HepG2 (cell line): ENCODE results near the gene B4GALT5. TPM values are rescaled to one million over a fixed set of nuclear protein-coding genes. Genes with fewer than 3 reads are reported as not detected.

ENCODE experiments used
- ATAC-seq: fragments of 200-7000 bp; cut with Tn5 transposase; 3 replicates; pipeline ENCODE4 v1.9.1; 2020; ENCODE audit warnings: mild to moderate bottlenecking, moderate library complexity
- BruUV-seq: library from RNA; stranded (reverse); fragments of 400-500 nt; replicated peaks from 2 replicates; lab custom pipeline; 2021; lab: Mats Ljungman, UMichigan
- CTCF ChIA-PET: fragments of 300-600 bp; formaldehyde crosslinking; extraction: SDS; loops from one replicate; lab custom pipeline; 2021; ENCODE audit warnings: low total read pairs, inconsistent platforms, low intra/inter-chr PET ratio; lab: Yijun Ruan, JAX
- POLR2A ChIA-PET: fragments of 350-600 bp; sonication (Branson Sonifier 250); formaldehyde crosslinking; loops from one replicate; lab custom pipeline; 2020; ENCODE audit warnings: antibody characterized with exemption, inconsistent platforms; lab: Yijun Ruan, JAX
- DNase-seq: peaks from one replicate; pipeline ENCODE4 v3.0.0-alpha.2; 2015; ENCODE audit warnings: low spot score
- FAIRE-seq: peaks from 3 replicates; lab custom pipeline; 2011; peaks lifted over from hg19 to GRCh38; lab: Jason Lieb, UNC
- H2AFZ ChIP-seq: one replicate; pipeline ENCODE4 v1.6.1; 2011; ENCODE audit warnings: low read length, inconsistent platforms
- H3K27ac ChIP-seq: fragments of 300-600 bp; 3 replicates; pipeline ENCODE4 v1.8.0; 2011; ENCODE audit warnings: mixed run types, mild to moderate bottlenecking, mixed read lengths, low read length, inconsistent platforms; ENCODE audit not compliant: insufficient read depth; ENCODE audit errors: extremely low read length
- H3K27me3 ChIP-seq, 2 experiments: fragments of 200-600 bp in 1 of 2; 2 replicates in 1 of 2; 3 replicates in 1 of 2; pipeline versions ENCODE4 v1.6.0 to v1.8.0; 2011; ENCODE audit warnings: low read length in 2 of 2, mild to moderate bottlenecking in 2 of 2, moderate library complexity in 2 of 2, inconsistent platforms in 1 of 2; ENCODE audit not compliant: insufficient read depth in 2 of 2, control insufficient read depth in 1 of 2
- H3K36me3 ChIP-seq, 2 experiments: fragments of 200-600 bp in 1 of 2; replicated peaks in 1 of 2; 2 replicates in 1 of 2; 3 replicates in 1 of 2; pipeline versions ENCODE4 v1.5.1 to v1.8.0; 2011; ENCODE audit warnings: low read length in 2 of 2, inconsistent platforms in 1 of 2; ENCODE audit not compliant: insufficient read depth in 2 of 2, control insufficient read depth in 1 of 2
- H3K4me1 ChIP-seq: 2 replicates; pipeline ENCODE4 v1.5.1; 2012; ENCODE audit warnings: low read length, inconsistent platforms; ENCODE audit not compliant: insufficient read depth
- H3K4me2 ChIP-seq: 2 replicates; pipeline ENCODE4 v1.6.0; 2011; ENCODE audit warnings: low read depth, low read length, inconsistent platforms
- H3K4me3 ChIP-seq, 3 experiments: fragments of 200-600 bp in 1 of 3; sonication (generic), shearing (Covaris generic) in 1 of 3; replicated peaks in 1 of 3; 2 replicates each; pipeline ENCODE4 v1.5.1; 2011 to 2016; ENCODE audit warnings: low read length in 3 of 3, inconsistent platforms in 2 of 3, low read depth in 2 of 3, mild to moderate bottlenecking in 2 of 3, control low read depth in 1 of 3, mixed read lengths in 1 of 3; ENCODE audit not compliant: insufficient read depth in 1 of 3
- H3K79me2 ChIP-seq: one replicate; pipeline ENCODE4 v1.6.1; 2011; ENCODE audit warnings: low read length, inconsistent platforms; ENCODE audit not compliant: insufficient read depth
- H3K9ac ChIP-seq: 2 replicates; pipeline ENCODE4 v1.6.0; 2011; ENCODE audit warnings: mild to moderate bottlenecking, low read depth, low read length, inconsistent platforms; ENCODE audit not compliant: insufficient read depth
- H3K9me3 ChIP-seq: 2 replicates; pipeline ENCODE4 v1.5.1; 2012; ENCODE audit warnings: mild to moderate bottlenecking, low read length
- H4K20me1 ChIP-seq: 2 replicates; pipeline ENCODE4 v1.6.0; 2011; ENCODE audit warnings: inconsistent platforms, mild to moderate bottlenecking, low read length, moderate library complexity; ENCODE audit not compliant: insufficient read depth
- ADNP ChIP-seq: sonication (generic); formaldehyde crosslinking; IDR thresholded peaks from 2 replicates; pipeline ENCODE4 v1.4.0; 2020; ENCODE audit warnings: missing genetic modification reagents
- ATF1 ChIP-seq: IDR thresholded peaks from 2 replicates; pipeline ENCODE4 v1.6.1; 2016; ENCODE audit warnings: mild to moderate bottlenecking, control low read depth
- CHD2 ChIP-seq: IDR thresholded peaks from 2 replicates; pipeline ENCODE4 v1.6.1; 2011; ENCODE audit warnings: low read depth, low read length, improper control_type of control experiment
- GMEB1 ChIP-seq: sonication (generic); formaldehyde crosslinking; IDR thresholded peaks from 2 replicates; pipeline ENCODE4 v1.5.1; 2020; ENCODE audit warnings: missing genetic modification reagents, mild to moderate bottlenecking, borderline replicate concordance
- GZF1 ChIP-seq: sonication (generic); formaldehyde crosslinking; IDR thresholded peaks from 2 replicates; pipeline ENCODE4 v1.5.1; 2020; ENCODE audit warnings: mild to moderate bottlenecking, missing genetic modification reagents
- HOXD1 ChIP-seq: sonication (generic); formaldehyde crosslinking; IDR thresholded peaks from 2 replicates; pipeline ENCODE4 v1.5.0; 2020; ENCODE audit warnings: missing genetic modification reagents
- IKZF1 ChIP-seq: fragments of 450-650 bp; IDR thresholded peaks from 2 replicates; pipeline ENCODE4 v1.7.1; 2016
- KDM1A ChIP-seq: IDR thresholded peaks from 2 replicates; pipeline ENCODE4 v1.6.1; 2016; ENCODE audit warnings: missing compliant biosample characterization
- LCORL ChIP-seq, 2 experiments: fragments of 450-650 bp in 1 of 2; sonication (generic) in 1 of 2; formaldehyde crosslinking in 1 of 2; IDR thresholded peaks; 2 replicates each; pipeline versions ENCODE4 v1.5.0 to v1.6.1; 2017 to 2020; ENCODE audit warnings: antibody characterized with exemption in 1 of 2, missing genetic modification reagents in 1 of 2
- MATR3 ChIP-seq: sonication (generic); formaldehyde crosslinking; IDR thresholded peaks from 2 replicates; pipeline ENCODE4 v1.4.0; 2020; ENCODE audit warnings: missing genetic modification reagents
- NBN ChIP-seq: fragments of 450-650 bp; conservative IDR thresholded peaks from 2 replicates; pipeline ENCODE4 v1.6.1; 2017
- RARG ChIP-seq: sonication (generic); formaldehyde crosslinking; IDR thresholded peaks from 2 replicates; pipeline ENCODE4 v1.4.0; 2020; ENCODE audit warnings: low read depth, mild to moderate bottlenecking, missing genetic modification reagents
- SMARCE1 ChIP-seq: fragments of 450-650 bp; IDR thresholded peaks from 2 replicates; pipeline ENCODE4 v1.6.1; 2017; ENCODE audit warnings: borderline replicate concordance
- TARDBP ChIP-seq: sonication (generic); formaldehyde crosslinking; IDR thresholded peaks from 2 replicates; pipeline ENCODE4 v1.8.0; 2022; ENCODE audit warnings: mild to moderate bottlenecking, missing genetic modification reagents
- ZMYM3 ChIP-seq: sonication (generic); formaldehyde crosslinking; IDR thresholded peaks from 2 replicates; pipeline ENCODE4 v1.5.1; 2020; ENCODE audit warnings: mild to moderate bottlenecking, missing genetic modification reagents
- ZNF670 ChIP-seq: sonication (generic); formaldehyde crosslinking; IDR thresholded peaks from 2 replicates; pipeline ENCODE4 v1.8.0; 2022; ENCODE audit warnings: mild to moderate bottlenecking, missing genetic modification reagents, borderline replicate concordance
- ZNF768 ChIP-seq: sonication (generic); formaldehyde crosslinking; IDR thresholded peaks from 2 replicates; pipeline ENCODE4 v1.4.0; 2020; ENCODE audit warnings: missing genetic modification reagents
- ZSCAN29 ChIP-seq: sonication (generic); formaldehyde crosslinking; conservative IDR thresholded peaks from 2 replicates; pipeline ENCODE4 v1.4.0; 2020; ENCODE audit warnings: mild to moderate bottlenecking, missing genetic modification reagents
- ZSCAN31 ChIP-seq: sonication (generic); formaldehyde crosslinking; IDR thresholded peaks from 2 replicates; pipeline ENCODE4 v1.5.0; 2020; ENCODE audit warnings: low read depth, mild to moderate bottlenecking, missing genetic modification reagents
- WGBS: methylation state at CpG from one replicate; pipeline ENCODE4 v1.1.6; 2017; ENCODE audit warnings: low lambda C conversion rate; 5-methylcytosine and 5-hydroxymethylcytosine counted together
- in situ Hi-C: cut with HindIII; loops from 2 replicates; pipeline ENCODE4 v1.10.0; 2017; ENCODE audit warnings: low pct_unique_long_range_greater_than_20kb; ENCODE audit not compliant: extremely low pct_ligation_motif_present
- intact Hi-C: fragments of 100-400 bp; cut with micrococcal nuclease; formaldehyde crosslinking; loops from one replicate; pipeline ENCODE4 v1.10.0; 2022; ENCODE audit not compliant: unreplicated experiment
- polyA plus RNA-seq, 8 experiments: library from polyadenylated mRNA; depleted of rRNA in 3 of 8; stranded (reverse) in 7 of 8; unstranded in 1 of 8; fragments of >200 nt; fragmentation: Illumina TruSeq in 4 of 8; extraction: Trizol in 4 of 8; gene quantifications; 2 replicates each; pipeline versions ENCODE4 v1.2.1 to v1.2.3, GENCODE V29; 2011 to 2016; ENCODE audit warnings: low read depth in 4 of 8, missing spikeins in 1 of 8, mixed read lengths in 1 of 8; ENCODE audit not compliant: insufficient read depth in 1 of 8
- total RNA-seq, 5 experiments: library from RNA; depleted of rRNA; stranded (reverse); fragments of >200 nt; fragmentation: Illumina TruSeq; extraction: Trizol; gene quantifications; 2 replicates each; pipeline ENCODE4 v1.2.3, GENCODE V29; 2016; ENCODE audit warnings: low read depth in 1 of 5

Gene B4GALT5
- total and polyA plus RNA-seq, 2 of the 13 experiments (the other 11 are each of a cell fraction or from before 2014, with no cell fraction given): 27.3 to 30.9 TPM

GRCh38 chr20:49592120-49592519 is 121.6 kb downstream of the B4GALT5 start (continued):
- TF ChIP-seq GMEB1 (CRISPR knock-in tag) (no peak), CHD2 (no peak), LCORL (IDR thresholded peaks at IDR 0.05) (peak; percentile 27; the same call in 1 of the 2 replicates), LCORL (CRISPR knock-in tag; IDR thresholded peaks at IDR 0.05) (no peak), HOXD1 (no peak), NBN (peak; percentile 88; the same call in 1 of the 2 replicates), KDM1A (CRISPR knock-in tag) (no peak), GZF1 (CRISPR knock-in tag) (no peak), ATF1 (CRISPR knock-in tag) (no peak), TARDBP (CRISPR knock-in tag) (no peak), ZSCAN31 (no peak), RARG (no peak), ZNF670 (CRISPR knock-in tag) (no peak), IKZF1 (0 out of 2 replicates have a peak, but pooled peaks have one; percentile 16)
- TF ChIP-seq, all 625 proteins: peak for 6

DNA sequence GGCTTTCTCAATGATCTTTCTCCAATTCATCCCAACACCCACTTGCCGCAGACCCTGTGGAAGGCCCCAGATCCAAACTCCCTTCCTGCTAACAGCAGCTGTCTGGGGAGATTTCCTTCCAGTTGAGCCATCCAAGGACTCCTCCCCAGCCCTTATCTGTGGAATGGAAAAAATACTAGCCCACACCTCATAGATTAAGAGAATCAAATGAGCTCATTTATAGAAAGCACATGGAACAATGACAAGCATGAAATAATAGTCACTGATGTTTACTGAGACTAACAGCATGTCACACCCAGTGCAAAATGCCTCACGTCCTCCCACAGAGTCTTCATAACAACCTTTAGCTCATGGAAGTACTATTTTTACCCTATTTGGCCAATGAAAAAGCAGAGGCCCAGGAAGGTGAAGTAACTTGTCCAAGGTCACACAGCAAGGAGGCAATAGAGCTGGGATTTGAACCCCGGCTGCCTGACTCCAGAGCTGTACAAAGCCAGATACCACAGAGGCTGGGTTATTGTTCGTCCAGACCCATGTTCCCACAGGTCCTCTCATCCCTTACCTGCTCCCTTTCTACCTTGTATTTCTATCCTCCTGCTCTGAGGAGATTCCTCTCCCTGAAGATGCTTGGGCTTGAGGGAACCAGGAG is 122.3 kb downstream of the B4GALT5 start:
- ChIA-PET CTCF (no interaction called here), POLR2A (interaction anchor here (1.7 kb wide), 1 partner anchor 9 kb away, joined by 5 read pairs; no protein-coding TSS in a partner anchor)
- Histone ChIP-seq H3K27ac (no peak overlapping the region), H3K9ac (no peak overlapping the region), H3K36me3 (no peaks in the 10 kb centered on the region), H3K4me2 (no peak overlapping the region), H3K4me1 (peaks cover 37% of the 10 kb centered on the region), H3K9me3 (no peaks in the 10 kb centered on the region), H4K20me1 (no peaks in the 10 kb centered on the region), H2AFZ (no peak overlapping the region), H3K79me2 (no peaks in the 10 kb centered on the region), H3K4me3 (no peak overlapping the region), H3K27me3 (no peaks in the 10 kb centered on the region; a peak in 3 of 5 replicates)
- intact Hi-C loops: no loop called here
- ATAC-seq (no peak), DNase-seq (no peak), FAIRE-seq (no peak)
- no peak for TF ChIP-seq MATR3 (CRISPR knock-in tag)
- TF ChIP-seq ZMYM3 (CRISPR knock-in tag): 0 out of 2 replicates have a peak, but pooled peaks have one; percentile 43
- TF ChIP-seq ZSCAN29 (CRISPR knock-in tag): no peak
- TF ChIP-seq SMARCE1: no peak
- peak; percentile 80 for TF ChIP-seq ZNF768 (CRISPR knock-in tag)
- no peak for TF ChIP-seq ADNP
- in situ Hi-C loops: no loop called here
- 23% methylated on average over 4 of the region's 4 CpGs for WGBS
- no TSS peak for BruUV-seq
